SK-N-SH treated with all-trans-retinoic acid at 6 μM for 48 hours (cell line): ENCODE data around the gene NFIA.
A peak's percentile ranks its signal among the peaks of the same experiment; 100 is the strongest.

ENCODE experiments used
- ATAC-seq: fragments of 200-7000 bp; cut with Tn5 transposase; 3 replicates; pipeline ENCODE4 v1.9.1; 2020; ENCODE audit warnings: mild to moderate bottlenecking, moderate library complexity
- ARNTL ChIP-seq: fragments of 450-650 bp; formaldehyde crosslinking; IDR thresholded peaks from 2 replicates; pipeline ENCODE4 v1.5.0; 2020; ENCODE audit warnings: low read depth, mild to moderate bottlenecking, moderate library complexity, borderline replicate concordance
- BACH2 ChIP-seq: fragments of 250-450 bp; sonication (Bioruptor Pico); IDR thresholded peaks from 2 replicates; pipeline ENCODE4 v1.9.0; 2021; ENCODE audit warnings: mild to moderate bottlenecking, borderline replicate concordance
- CREB5 ChIP-seq: fragments of 250-450 bp; sonication (Bioruptor Pico); IDR thresholded peaks from 2 replicates; pipeline ENCODE4 v1.5.1; 2020; ENCODE audit warnings: low read depth, mild to moderate bottlenecking, moderate library complexity
- CSRNP3 ChIP-seq: fragments of 250-450 bp; sonication (Bioruptor Pico); IDR thresholded peaks from 2 replicates; pipeline ENCODE4 v1.5.1; 2021; ENCODE audit warnings: mild to moderate bottlenecking, moderate library complexity
- ESRRG ChIP-seq: fragments of 250-450 bp; sonication (Bioruptor Pico); IDR thresholded peaks from 2 replicates; pipeline ENCODE4 v1.6.1; 2021; ENCODE audit warnings: mild to moderate bottlenecking
- GLIS3 ChIP-seq: fragments of 250-450 bp; sonication (Bioruptor Pico); IDR thresholded peaks from 2 replicates; pipeline ENCODE4 v1.5.0; 2020; ENCODE audit warnings: mild to moderate bottlenecking, moderate library complexity
- ISL1 ChIP-seq: fragments of 250-450 bp; sonication (Bioruptor Pico); IDR thresholded peaks from 2 replicates; pipeline ENCODE4 v2.1.2; 2022; ENCODE audit warnings: mild to moderate bottlenecking, moderate library complexity
- OSR1 ChIP-seq: fragments of 250-450 bp; sonication (Bioruptor Pico); IDR thresholded peaks from 2 replicates; pipeline ENCODE4 v1.8.0; 2022; ENCODE audit warnings: moderate library complexity, mild to moderate bottlenecking, inconsistent platforms
- POU6F1 ChIP-seq: fragments of 250-450 bp; sonication (Bioruptor Pico); IDR thresholded peaks from 2 replicates; pipeline ENCODE4 v1.8.0; 2021; ENCODE audit warnings: low read depth, mild to moderate bottlenecking, moderate library complexity, borderline replicate concordance
- SNAI2 ChIP-seq: fragments of 250-450 bp; sonication (Bioruptor Pico); IDR thresholded peaks from 2 replicates; pipeline ENCODE4 v1.5.0; 2020; ENCODE audit warnings: mild to moderate bottlenecking, moderate library complexity
- TCF4 ChIP-seq: fragments of 250-450 bp; sonication (Bioruptor Pico); IDR thresholded peaks from 2 replicates; pipeline ENCODE4 v1.8.0; 2021; ENCODE audit warnings: mild to moderate bottlenecking, moderate library complexity, borderline replicate concordance
- TOX ChIP-seq: fragments of 250-450 bp; sonication (Bioruptor Pico); IDR thresholded peaks from 2 replicates; pipeline ENCODE4 v1.8.0; 2021; ENCODE audit warnings: mild to moderate bottlenecking, moderate library complexity, borderline replicate concordance
- TSHZ2 ChIP-seq: fragments of 250-450 bp; sonication (Bioruptor Pico); IDR thresholded peaks from 2 replicates; pipeline ENCODE4 v1.5.0; 2020; ENCODE audit warnings: mild to moderate bottlenecking, moderate library complexity
- ZC3H10 ChIP-seq: fragments of 250-450 bp; sonication (Bioruptor Pico); IDR thresholded peaks from 2 replicates; pipeline ENCODE4 v1.5.1; 2021; ENCODE audit warnings: mild to moderate bottlenecking, moderate library complexity
- ZFP30 ChIP-seq: fragments of 450-650 bp; formaldehyde crosslinking; IDR thresholded peaks from 2 replicates; pipeline ENCODE4 v1.5.0; 2022; ENCODE audit warnings: mild to moderate bottlenecking, moderate library complexity
- ZNF565 ChIP-seq: fragments of 450-650 bp; formaldehyde crosslinking; conservative IDR thresholded peaks from 2 replicates; pipeline ENCODE4 v1.5.0; 2020; ENCODE audit warnings: low read depth, mild to moderate bottlenecking, moderate library complexity
- TF ChIP-seq, protein P1 (sequence below): fragments of 250-450 bp; sonication (Bioruptor Pico); IDR thresholded peaks from 2 replicates; pipeline ENCODE4 v1.8.0; 2020; ENCODE audit warnings: mild to moderate bottlenecking, moderate library complexity, borderline replicate concordance

The NFIA gene

GRCh38 chr1:61481315-61481715, 399.0 kb downstream of the NFIA start:
- ATAC-seq, result no peak
- TF ChIP-seq OSR1 (CRISPR knock-in tag) (no peak), CSRNP3 (CRISPR knock-in tag) (no peak), ZC3H10 (CRISPR knock-in tag) (no peak), TCF4 (CRISPR knock-in tag) (no peak), BACH2 (CRISPR knock-in tag) (no peak), ISL1 (no peak), GLIS3 (CRISPR knock-in tag) (no peak), TSHZ2 (CRISPR knock-in tag) (no peak), ARNTL (CRISPR knock-in tag) (no peak), ESRRG (CRISPR knock-in tag) (no peak), ZFP30 (CRISPR knock-in tag) (no peak), SNAI2 (CRISPR knock-in tag) (no peak), CREB5 (CRISPR knock-in tag) (no peak)

DNA sequence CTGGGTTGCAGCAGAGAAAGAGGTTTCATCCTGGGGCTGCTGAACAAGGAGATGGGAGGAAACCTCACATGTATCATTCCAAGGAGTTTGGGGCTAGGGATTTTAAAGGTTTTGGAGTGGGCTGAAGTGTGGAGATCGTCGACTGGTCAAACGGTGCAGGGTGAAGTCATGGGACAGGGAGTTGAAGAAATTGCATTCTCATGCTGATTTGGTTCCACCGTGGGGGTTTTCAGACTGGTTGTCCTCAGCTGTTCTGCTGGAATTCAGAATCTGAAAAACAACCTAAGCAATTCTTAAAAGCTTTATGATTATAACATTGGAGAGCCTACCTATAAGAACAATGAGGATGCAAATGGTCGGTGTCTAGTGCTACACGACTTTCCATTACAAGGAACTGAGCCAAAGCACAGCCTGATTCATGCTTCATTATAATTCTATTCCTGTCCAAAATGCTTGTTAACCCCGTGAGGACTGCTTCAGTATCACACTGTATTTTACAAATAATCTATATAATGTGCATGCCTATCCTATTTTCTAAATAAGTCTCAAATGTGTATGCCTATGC, 399.9 kb downstream of the NFIA start:
- ATAC-seq, result no peak
- TF ChIP-seq POU6F1 (CRISPR knock-in tag) (no peak), ARNTL (CRISPR knock-in tag) (no peak)

DNA sequence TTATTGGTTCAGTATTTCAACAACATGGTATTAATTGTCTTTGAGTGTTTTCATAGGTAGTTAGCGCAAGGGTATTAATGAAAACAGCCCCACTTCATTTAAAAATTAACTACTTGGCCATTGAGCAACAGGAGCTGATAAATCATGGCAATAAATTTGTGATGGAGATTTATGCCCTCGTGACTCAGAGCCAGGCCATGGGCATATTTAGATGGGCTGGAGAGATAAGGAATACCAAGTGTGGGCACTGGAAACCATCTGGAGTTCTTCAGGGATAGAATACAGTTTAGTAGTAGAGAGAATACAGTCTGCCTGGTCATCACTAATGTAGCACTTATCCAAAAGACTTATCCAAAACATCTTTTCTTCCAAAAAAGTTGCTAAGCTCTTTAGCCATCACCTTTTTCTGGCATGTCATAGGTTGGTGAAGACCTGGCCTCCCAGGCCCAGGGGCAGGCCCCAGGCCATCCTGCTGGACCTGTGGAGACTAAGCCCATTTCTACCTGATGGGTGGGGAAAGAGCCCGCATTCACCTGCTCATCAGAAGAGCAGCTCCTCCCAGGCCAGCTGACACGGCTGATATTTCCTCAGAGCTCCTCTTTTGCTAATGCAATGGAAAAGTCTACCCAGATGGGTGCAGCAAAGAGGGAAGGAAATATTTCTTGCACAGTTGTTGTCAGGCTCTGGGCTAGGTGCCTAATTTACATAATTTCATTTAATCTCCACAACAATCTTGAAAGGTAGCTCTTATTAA, 404.6 kb downstream of the NFIA start:
- ATAC-seq, result peak; percentile 79
- TF ChIP-seq ISL1 (peak; percentile 67), ARNTL (CRISPR knock-in tag) (no peak), POU6F1 (CRISPR knock-in tag) (no peak), CREB5 (CRISPR knock-in tag) (no peak), TCF4 (CRISPR knock-in tag) (peak; percentile 69; the same call in 1 of the 2 replicates), TOX (no peak), ZNF565 (CRISPR knock-in tag) (no peak), SNAI2 (CRISPR knock-in tag) (no peak), TSHZ2 (CRISPR knock-in tag) (0 out of 2 replicates have a peak, but pooled peaks have one; percentile 57)
- TF ChIP-seq, protein P1, sequence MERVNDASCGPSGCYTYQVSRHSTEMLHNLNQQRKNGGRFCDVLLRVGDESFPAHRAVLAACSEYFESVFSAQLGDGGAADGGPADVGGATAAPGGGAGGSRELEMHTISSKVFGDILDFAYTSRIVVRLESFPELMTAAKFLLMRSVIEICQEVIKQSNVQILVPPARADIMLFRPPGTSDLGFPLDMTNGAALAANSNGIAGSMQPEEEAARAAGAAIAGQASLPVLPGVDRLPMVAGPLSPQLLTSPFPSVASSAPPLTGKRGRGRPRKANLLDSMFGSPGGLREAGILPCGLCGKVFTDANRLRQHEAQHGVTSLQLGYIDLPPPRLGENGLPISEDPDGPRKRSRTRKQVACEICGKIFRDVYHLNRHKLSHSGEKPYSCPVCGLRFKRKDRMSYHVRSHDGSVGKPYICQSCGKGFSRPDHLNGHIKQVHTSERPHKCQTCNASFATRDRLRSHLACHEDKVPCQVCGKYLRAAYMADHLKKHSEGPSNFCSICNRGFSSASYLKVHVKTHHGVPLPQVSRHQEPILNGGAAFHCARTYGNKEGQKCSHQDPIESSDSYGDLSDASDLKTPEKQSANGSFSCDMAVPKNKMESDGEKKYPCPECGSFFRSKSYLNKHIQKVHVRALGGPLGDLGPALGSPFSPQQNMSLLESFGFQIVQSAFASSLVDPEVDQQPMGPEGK, result no peak
